K562 (cell line): ENCODE data around the gene CDHR2. TPM values are rescaled to one million over a fixed set of nuclear protein-coding genes. Genes with fewer than 3 reads are reported as not detected.

ENCODE experiments used
- CXXC5 ChIP-seq: fragments of 250-450 bp; sonication (Bioruptor Pico); IDR thresholded peaks from 2 replicates; pipeline ENCODE4 v1.8.0; 2022; ENCODE audit warnings: inconsistent platforms, mild to moderate bottlenecking, moderate library complexity
- KDM2B ChIP-seq: fragments of 250-450 bp; sonication (Bioruptor Pico); IDR thresholded peaks from 2 replicates; pipeline ENCODE4 v1.8.0; 2021; ENCODE audit warnings: mild to moderate bottlenecking, moderate library complexity
- ZBTB11 ChIP-seq, 3 experiments: fragments of 200-800 bp in 1 of 3; fragments of 250-450 bp in 1 of 3; fragments of 450-650 bp in 1 of 3; sonication (Bioruptor Pico) in 1 of 3; sonication (Bioruptor generic) in 1 of 3; formaldehyde crosslinking in 1 of 3; IDR thresholded peaks; 2 replicates each; pipeline versions ENCODE4 v1.6.1 to v1.8.0; 2016 to 2022; ENCODE audit warnings: mild to moderate bottlenecking in 2 of 3, missing genetic modification characterization in 2 of 3, missing compliant biosample characterization in 1 of 3, moderate library complexity in 1 of 3
- polyA plus RNA-seq, 8 experiments: library from polyadenylated mRNA; depleted of rRNA in 4 of 8; stranded (reverse) in 5 of 8; unstranded in 3 of 8; fragments of >200 nt; fragmentation: Nextera tagmentation in 2 of 8; fragmentation: Illumina TruSeq in 1 of 8; extraction: Ambion mirVana in 2 of 8; extraction: Trizol in 1 of 8; gene quantifications; 2 replicates each; pipeline versions ENCODE4 v1.2.1 to v1.2.3, GENCODE V29; 2011 to 2014; ENCODE audit warnings: inconsistent platforms in 1 of 8, missing spikeins in 1 of 8
- total RNA-seq, 7 experiments: library from RNA; depleted of rRNA in 6 of 7; stranded (reverse); fragments of >200 nt in 6 of 7; fragmentation: Illumina TruSeq in 2 of 7; extraction: Trizol in 2 of 7; gene quantifications; 2 replicates each; pipeline versions ENCODE4 v1.2.1 to v1.2.3, GENCODE V29; 2011 to 2021; ENCODE audit warnings: low replicate concordance in 1 of 7

CDHR2 gene
- total and polyA plus RNA-seq, 9 of the 15 experiments (the other 6 are each of a cell fraction or from before 2014, with no cell fraction given), result 0.01 to 0.62 (median 0.09) TPM; not detected in 2

GRCh38 chr5:176542596-176543427 is 6.3 kb upstream of the CDHR2 start (continued):
- TF ChIP-seq ZBTB11 (CRISPR knock-in tag; IDR thresholded peaks at IDR 0.05) (0 out of 6 replicates have a peak, but pooled peaks of 1 of the 3 experiments have one; percentile 17), CXXC5 (CRISPR knock-in tag) (peak; percentile 85), KDM2B (peak; percentile 43; the same call in 1 of the 2 replicates)
